Mammary epithelial cell (primary cell): ENCODE results near the gene MC5R.

ENCODE experiments used
- CTCF ChIP-seq, 2 donors: IDR thresholded peaks in 1 of 2; conservative IDR thresholded peaks in 1 of 2; 2 replicates each; pipeline ENCODE4 v1.5.1; 2011 to 2012; ENCODE audit warnings: inconsistent platforms in 2 of 2, low read length in 2 of 2, mild to moderate bottlenecking in 2 of 2, control low read depth in 1 of 2, low read depth in 1 of 2; ENCODE audit not compliant: insufficient read depth in 1 of 2; ENCODE audit errors: extremely low read depth in 1 of 2
- EZH2 ChIP-seq: IDR thresholded peaks from 2 replicates; pipeline ENCODE4 v1.6.1; 2012; ENCODE audit warnings: low read length, inconsistent platforms, borderline replicate concordance

GRCh38 chr18:13835202-13835601 lies 11.3 kb downstream of the MC5R start:
- no peak for TF ChIP-seq CTCF (conservative IDR thresholded peaks at IDR 0.05 in 1 of 2, IDR thresholded peaks at IDR 0.05 in 1 of 2; ENCODE audit: extremely low read depth in 1 of 2, insufficient read depth in 1 of 2, low read depth in 1 of 2, low read length in 2 of 2)
- TF ChIP-seq EZH2, result no peak
